ENCODE measurements around the gene TOGARAM2. TPM values are rescaled to one million over a fixed set of nuclear protein-coding genes. Genes with fewer than 3 reads are reported as not detected.

Gene TOGARAM2
- total and polyA plus RNA-seq, 2 of the 8 experiments (the other 6 are each of a cell fraction or from before 2014, with no cell fraction given): 0.42 to 1.4 TPM

GRCh38 chr2:28991021-28991420 is 9.9 kb downstream of the TOGARAM2 start:
- H4K5ac ChIP-seq (ENCODE audit: insufficient read length, low read depth, low read length): no peak overlapping the region
- H4K91ac ChIP-seq (replicated peaks; ENCODE audit: insufficient read length, low read length): no peak overlapping the region
- no peak overlapping the region for H3K18ac ChIP-seq (ENCODE audit: extremely low read depth, low read length)
- no peak overlapping the region for H3K9ac ChIP-seq (replicated peaks in 1 of 4; ENCODE audit: extremely low read depth in 1 of 4, low read depth in 3 of 4, low read length in 3 of 4)
- no peak overlapping the region for H2AFZ ChIP-seq (ENCODE audit: low read length)
- H3K14ac ChIP-seq (ENCODE audit: insufficient read length): no peak overlapping the region
- H2AK5ac ChIP-seq (ENCODE audit: low read depth, low read length): no peak overlapping the region
- H3K4ac ChIP-seq (replicated peaks; ENCODE audit: insufficient read length, low read depth, low read length): no peak overlapping the region
- POLR2A ChIA-PET (ENCODE audit: partially characterized antibody): no interaction called here
- H2BK120ac ChIP-seq (replicated peaks; ENCODE audit: low read depth, low read length): no peak overlapping the region
- H3K9me3 ChIP-seq (ENCODE audit: insufficient read depth in 2 of 2, low read depth in 1 of 2, low read length in 1 of 2): no peaks in the 10 kb centered on the region
- no peak overlapping the region for H3K4me2 ChIP-seq (ENCODE audit: insufficient read depth in 1 of 2, low read depth in 2 of 2, low read length in 2 of 2)
- no peak overlapping the region for H2BK12ac ChIP-seq (ENCODE audit: low read depth, low read length)
- H2BK15ac ChIP-seq (ENCODE audit: low read length): no peak overlapping the region
- no peak overlapping the region for H3K23ac ChIP-seq (ENCODE audit: insufficient read length)
- no peak overlapping the region for H4K8ac ChIP-seq (ENCODE audit: extremely low read depth, insufficient read depth, low read length)
- H3K79me1 ChIP-seq (ENCODE audit: low read depth, low read length): no peaks in the 10 kb centered on the region
- H3K27me3 ChIP-seq (replicated peaks in 1 of 4; ENCODE audit: control insufficient read depth in 3 of 4, extremely low read depth in 1 of 4, insufficient read depth in 3 of 4, low read length in 3 of 4): no peaks in the 10 kb centered on the region
- TF ChIP-seq SIRT6 (IDR thresholded peaks at IDR 0.05; ENCODE audit: low read length): no peak
- no peak for TF ChIP-seq EGR1 (IDR thresholded peaks at IDR 0.05; ENCODE audit: borderline replicate concordance, low read depth, low read length)
- no peaks in the 10 kb centered on the region; the same call in 1 of the 2 replicates for H3K23me2 ChIP-seq (ENCODE audit: low read depth, low read length)
- H3K36me3 ChIP-seq (ENCODE audit: control insufficient read depth in 2 of 4, insufficient read depth in 4 of 4, low read length in 3 of 4): no peaks in the 10 kb centered on the region
- H3K4me3 ChIP-seq (ENCODE audit: extremely low read depth in 1 of 4, insufficient read depth in 2 of 4, low read depth in 3 of 4, low read length in 4 of 4): no peak overlapping the region
- no peak overlapping the region for H2BK5ac ChIP-seq (ENCODE audit: low read depth, low read length)
- H3K79me2 ChIP-seq (ENCODE audit: control insufficient read depth in 1 of 2, insufficient read depth in 2 of 2, low read length in 2 of 2): no peaks in the 10 kb centered on the region
- no peak overlapping the region for H3K27ac ChIP-seq (ENCODE audit: low read depth, low read length)
- DNase-seq (ENCODE audit: low read depth in 1 of 2, low spot score in 2 of 2): no peak
- no peaks in the 10 kb centered on the region for H4K20me1 ChIP-seq (replicated peaks in 1 of 2; ENCODE audit: control insufficient read depth in 1 of 2, insufficient read depth in 2 of 2, low read length in 2 of 2)
- CTCF ChIA-PET (ENCODE audit: partially characterized antibody): interaction anchor here (0.6 kb wide), 2 partner anchors 37 to 170 kb away, joined by 3 to 4 read pairs; no protein-coding TSS in a partner anchor
- no peak overlapping the region for H2BK20ac ChIP-seq (ENCODE audit: low read length)
- WGBS, 2 experiments (ENCODE audit: extremely low coverage in 1 of 2, insufficient coverage in 1 of 2, insufficient read length in 1 of 2, insufficient replicate concordance in 2 of 2, low coverage in 1 of 2, low lambda C conversion rate in 2 of 2, missing lambda C conversion rate in 1 of 2): 93% methylated on average over 4 of the region's 4 CpGs; no CpG with 5 or more reads in 1 of the 2 experiments
- FAIRE-seq: no peak
- H3K4me1 ChIP-seq (replicated peaks in 1 of 4; ENCODE audit: control insufficient read depth in 3 of 4, insufficient read depth in 4 of 4, low read length in 3 of 4): no peaks in the 10 kb centered on the region
- H3K56ac ChIP-seq (replicated peaks; ENCODE audit: insufficient read length, low read depth, low read length): no peak overlapping the region

All from H1 (cell line).